ENCODE measurements around the gene RPL5. TPM values are rescaled to one million over a fixed set of nuclear protein-coding genes. Genes with fewer than 3 reads are reported as not detected.

Gene RPL5
- total RNA-seq, 1 experiment from 2014 or later, result 1,934 TPM

GRCh38 chr1:92883297-92883696 is 51.5 kb downstream of the RPL5 start:
- Histone ChIP-seq H3K36me3 (replicated peaks; ENCODE audit: control insufficient read depth, insufficient read depth, low read length) (no peaks in the 10 kb centered on the region), H3K27me3 (ENCODE audit: control insufficient read depth, insufficient read depth, low read length) (no peaks in the 10 kb centered on the region), H3K4me3 (ENCODE audit: insufficient read depth, low read depth, low read length) (no peak overlapping the region)
- no peak for DNase-seq

GRCh38 chr1:92884195-92884594 is 52.4 kb downstream of the RPL5 start:
- no peaks in the 10 kb centered on the region for H3K36me3 ChIP-seq (replicated peaks; ENCODE audit: control insufficient read depth, insufficient read depth, low read length)
- no peaks in the 10 kb centered on the region for H3K27me3 ChIP-seq (ENCODE audit: control insufficient read depth, insufficient read depth, low read length)
- H3K4me3 ChIP-seq (ENCODE audit: insufficient read depth, low read depth, low read length), result no peak overlapping the region
- DNase-seq, result no peak

GRCh38 chr1:92886886-92887419 is 55.1 kb downstream of the RPL5 start:
- no peak for DNase-seq
- Histone ChIP-seq H3K27me3 (ENCODE audit: control insufficient read depth, insufficient read depth, low read length) (no peaks in the 10 kb centered on the region), H3K4me3 (ENCODE audit: insufficient read depth, low read depth, low read length) (no peak overlapping the region), H3K36me3 (replicated peaks; ENCODE audit: control insufficient read depth, insufficient read depth, low read length) (no peaks in the 10 kb centered on the region)

- H3K36me3 ChIP-seq (replicated peaks; ENCODE audit: control insufficient read depth, insufficient read depth, low read length), result no peaks in the 10 kb centered on the region
- DNase-seq, result no peak
- no peaks in the 10 kb centered on the region for H3K27me3 ChIP-seq (ENCODE audit: control insufficient read depth, insufficient read depth, low read length)
- H3K4me3 ChIP-seq (ENCODE audit: insufficient read depth, low read depth, low read length), result no peak overlapping the region
Observed at GRCh38 chr1:92887465-92887864, 55.6 kb downstream of the RPL5 start.

Other genes with a start within 250 kb of the RPL5 start
- gene EVI5, start 46.9 kb upstream of the RPL5 start, total RNA-seq (2014; rRNA removed; shearing (Covaris generic)), result 4.4 and 16.1 TPM in 2 replicates
- gene DIPK1A, start 129.4 kb downstream of the RPL5 start, total RNA-seq (2014; rRNA removed; shearing (Covaris generic)), result 3.1 and 3.4 TPM in 2 replicates
- gene MTF2, start 247.2 kb downstream of the RPL5 start, total RNA-seq (2014; rRNA removed; shearing (Covaris generic)), result 106 and 117 TPM in 2 replicates